Mesendoderm (in vitro differentiated cells): ENCODE data around the gene TGIF2. TPM values are rescaled to one million over a fixed set of nuclear protein-coding genes. Genes with fewer than 3 reads are reported as not detected.

Experiments
- DNase-seq: peaks from one replicate; pipeline ENCODE4 v3.0.0; 2013
- H2AK5ac ChIP-seq: 2 replicates; pipeline ENCODE4 v1.6.1; 2013; ENCODE audit warnings: low read length, inconsistent platforms
- H2BK120ac ChIP-seq: 2 replicates; pipeline ENCODE4 v1.6.1; 2013; ENCODE audit warnings: low read depth, mild to moderate bottlenecking, low read length, moderate library complexity, mixed read lengths
- H2BK15ac ChIP-seq: replicated peaks from 2 replicates; pipeline ENCODE4 v1.6.1; 2013; ENCODE audit warnings: low read depth, mild to moderate bottlenecking, moderate library complexity
- H2BK5ac ChIP-seq: 2 replicates; pipeline ENCODE4 v1.6.1; 2013; ENCODE audit warnings: low read length, inconsistent platforms
- H3K18ac ChIP-seq: 2 replicates; pipeline ENCODE4 v1.6.1; 2013; ENCODE audit warnings: mild to moderate bottlenecking, low read length, mixed read lengths
- H3K23ac ChIP-seq: one replicate; pipeline ENCODE4 v1.6.1; 2013; ENCODE audit warnings: low read length
- H3K27ac ChIP-seq: 2 replicates; pipeline ENCODE4 v1.5.1; 2013; ENCODE audit warnings: low read depth, mild to moderate bottlenecking, inconsistent platforms, low read length, moderate library complexity
- H3K27me3 ChIP-seq: 2 replicates; pipeline ENCODE4 v1.6.1; 2013; ENCODE audit warnings: low read length, control low read depth, mild to moderate bottlenecking, inconsistent platforms; ENCODE audit not compliant: insufficient read depth, poor library complexity
- H3K36me3 ChIP-seq: 2 replicates; pipeline ENCODE4 v1.6.1; 2013; ENCODE audit warnings: low read length, inconsistent platforms; ENCODE audit not compliant: control insufficient read depth, insufficient read depth
- H3K4ac ChIP-seq: one replicate; pipeline ENCODE4 v1.6.1; 2013; ENCODE audit warnings: low read depth, mild to moderate bottlenecking, low read length, moderate library complexity
- H3K4me1 ChIP-seq: 2 replicates; pipeline ENCODE4 v1.6.1; 2013; ENCODE audit warnings: low read depth, low read length, inconsistent platforms; ENCODE audit not compliant: control insufficient read depth
- H3K4me2 ChIP-seq: 2 replicates; pipeline ENCODE4 v1.6.1; 2013; ENCODE audit warnings: low read length
- H3K4me3 ChIP-seq: 2 replicates; pipeline ENCODE4 v1.5.1; 2013; ENCODE audit warnings: mild to moderate bottlenecking, low read length
- H3K56ac ChIP-seq: one replicate; pipeline ENCODE4 v1.6.1; 2013; ENCODE audit warnings: low read length
- H3K79me1 ChIP-seq: 2 replicates; pipeline ENCODE4 v1.6.1; 2013; ENCODE audit warnings: low read length, inconsistent platforms
- H3K79me2 ChIP-seq: 2 replicates; pipeline ENCODE4 v1.6.1; 2013; ENCODE audit warnings: mild to moderate bottlenecking, low read length; ENCODE audit not compliant: control insufficient read depth, insufficient read depth
- H3K9ac ChIP-seq: 2 replicates; pipeline ENCODE4 v1.6.1; 2013; ENCODE audit warnings: low read length, inconsistent platforms
- H4K5ac ChIP-seq: one replicate; pipeline ENCODE4 v1.6.1; 2013; ENCODE audit warnings: low read length
- H4K8ac ChIP-seq: one replicate; pipeline ENCODE4 v1.6.1; 2013; ENCODE audit warnings: low read depth, mild to moderate bottlenecking, control low read depth, low read length, moderate library complexity
- WGBS: extraction: QIAGEN DNeasy Blood & Tissue Kit; methylation state at CpG from one replicate; pipeline ENCODE4 v1.1.7; 2013; ENCODE audit warnings: low lambda C conversion rate, missing lambda C conversion rate; ENCODE audit not compliant: insufficient coverage; ENCODE audit errors: extremely low coverage; 5-methylcytosine and 5-hydroxymethylcytosine counted together
- polyA plus RNA-seq, 2 experiments: library from polyadenylated mRNA; stranded (reverse); fragments of 200-250 nt; gene quantifications; one replicate each; pipeline ENCODE4 v1.2.3, GENCODE V29; 2013

The TGIF2 gene
- 68.5 TPM for polyA plus RNA-seq (2013, experiment 1 of 2)
- 65.7 TPM for polyA plus RNA-seq (2013, experiment 2 of 2)

GRCh38 chr20:36573103-36573797, at the start of gene TGIF2:
TGIF2 (plus strand) TSS chr20:36573597; CDS start chr20:36578775, 5,178 bp downstream.
- Histone ChIP-seq H3K36me3 (no peaks in the 10 kb centered on the region), H3K23ac (peak within 1 kb of the TSS; percentile 66), H2BK120ac (peak within 1 kb of the TSS; percentile 79), H2AK5ac (peak within 1 kb of the TSS; percentile 78), H3K4ac (peak within 1 kb of the TSS; percentile 98), H3K79me1 (peaks cover 4% of the 10 kb centered on the region), H3K56ac (peak within 1 kb of the TSS; percentile 96), H3K18ac (peak within 1 kb of the TSS; percentile 99), H3K27me3 (no peaks in the 10 kb centered on the region), H2BK15ac (peak within 1 kb of the TSS; percentile 80), H3K9ac (peak within 1 kb of the TSS; percentile 92), H3K4me2 (peak within 1 kb of the TSS; percentile 97), H3K27ac (peak within 1 kb of the TSS; percentile 95), H3K79me2 (peaks cover 33% of the 10 kb centered on the region), H3K4me3 (peak within 1 kb of the TSS; percentile 82), H4K5ac (peak within 1 kb of the TSS; percentile 59), H4K8ac (peak within 1 kb of the TSS; percentile 95), H3K4me1 (peaks cover 7% of the 10 kb centered on the region), H2BK5ac (peak within 1 kb of the TSS; percentile 94)
- peak; percentile 97 for DNase-seq
- no CpG with 5 or more reads among the region's 80 CpGs for whole genome bisulfite sequencing

- Histone ChIP-seq H4K8ac (no peak overlapping the region), H3K36me3 (peaks cover 12% of the 10 kb centered on the region), H3K18ac (no peak overlapping the region), H3K4ac (no peak overlapping the region), H3K79me1 (no peaks in the 10 kb centered on the region), H2AK5ac (no peak overlapping the region), H3K79me2 (no peaks in the 10 kb centered on the region), H3K27me3 (no peaks in the 10 kb centered on the region), H3K27ac (no peak overlapping the region), H3K56ac (no peak overlapping the region), H2BK120ac (no peak overlapping the region), H3K4me1 (no peaks in the 10 kb centered on the region), H2BK15ac (no peak overlapping the region), H3K23ac (no peak overlapping the region), H4K5ac (no peak overlapping the region), H2BK5ac (no peak overlapping the region), H3K4me2 (no peak overlapping the region), H3K4me3 (no peak overlapping the region), H3K9ac (no peak overlapping the region)
- DNase-seq = no peak
- WGBS = no CpG with 5 or more reads among the region's 17 CpGs
Measured at GRCh38 chr20:36525620-36526365, 47.6 kb upstream of the TGIF2 start.

GRCh38 chr20:36526521-36527011, 46.8 kb upstream of the TGIF2 start:
- Histone ChIP-seq H2AK5ac (no peak overlapping the region), H3K36me3 (peaks cover 12% of the 10 kb centered on the region)
- no CpG with 5 or more reads among the region's 29 CpGs for WGBS

GRCh38 chr20:36527331-36528125, 45.9 kb upstream of the TGIF2 start:
- Histone ChIP-seq H3K23ac (no peak overlapping the region), H2BK15ac (no peak overlapping the region), H3K27me3 (no peaks in the 10 kb centered on the region), H3K4me1 (no peaks in the 10 kb centered on the region), H3K36me3 (peaks cover 12% of the 10 kb centered on the region), H4K5ac (no peak overlapping the region), H3K4ac (no peak overlapping the region), H3K79me2 (no peaks in the 10 kb centered on the region), H3K56ac (no peak overlapping the region), H3K79me1 (no peaks in the 10 kb centered on the region), H2BK120ac (no peak overlapping the region), H4K8ac (no peak overlapping the region), H2AK5ac (no peak overlapping the region), H3K4me2 (no peak overlapping the region), H3K4me3 (no peak overlapping the region), H3K18ac (no peak overlapping the region), H3K9ac (no peak overlapping the region), H2BK5ac (no peak overlapping the region), H3K27ac (no peak overlapping the region)
- DNase-seq = no peak
- no CpG with 5 or more reads among the region's 32 CpGs for WGBS

More at GRCh38 chr20:36526521-36527011, 46.8 kb upstream of the TGIF2 start:
- no peak overlapping the region for H3K4ac ChIP-seq
- H3K4me1 ChIP-seq = no peaks in the 10 kb centered on the region
- H3K4me3 ChIP-seq = no peak overlapping the region
- no peak overlapping the region for H2BK5ac ChIP-seq
- no peak overlapping the region for H3K9ac ChIP-seq
- H3K79me2 ChIP-seq = no peaks in the 10 kb centered on the region
- H3K79me1 ChIP-seq = no peaks in the 10 kb centered on the region
- no peak overlapping the region for H3K4me2 ChIP-seq
- no peak overlapping the region for H4K5ac ChIP-seq
- no peak overlapping the region for H2BK15ac ChIP-seq
- no peak overlapping the region for H3K23ac ChIP-seq
- DNase-seq = no peak
- H3K27ac ChIP-seq = no peak overlapping the region
- H4K8ac ChIP-seq = no peak overlapping the region
- H3K18ac ChIP-seq = no peak overlapping the region
- H3K56ac ChIP-seq = no peak overlapping the region
- H3K27me3 ChIP-seq = no peaks in the 10 kb centered on the region
- H2BK120ac ChIP-seq = no peak overlapping the region

GRCh38 chr20:36528176-36528874, 45.1 kb upstream of the TGIF2 start:
- no peak overlapping the region for H4K8ac ChIP-seq
- no peak overlapping the region for H3K9ac ChIP-seq
- H3K4me1 ChIP-seq = no peaks in the 10 kb centered on the region
- no peak overlapping the region for H3K23ac ChIP-seq
- H2BK5ac ChIP-seq = no peak overlapping the region
- DNase-seq = no peak
- H3K18ac ChIP-seq = no peak overlapping the region
- H3K4ac ChIP-seq = no peak overlapping the region
- WGBS = no CpG with 5 or more reads among the region's 18 CpGs
- H3K4me3 ChIP-seq = no peak overlapping the region
- H3K4me2 ChIP-seq = no peak overlapping the region
- H4K5ac ChIP-seq = no peak overlapping the region
- no peaks in the 10 kb centered on the region for H3K79me2 ChIP-seq
- no peaks in the 10 kb centered on the region for H3K27me3 ChIP-seq
- no peak overlapping the region for H2BK15ac ChIP-seq
- peaks cover 12% of the 10 kb centered on the region for H3K36me3 ChIP-seq
- H2AK5ac ChIP-seq = no peak overlapping the region
- H3K79me1 ChIP-seq = no peaks in the 10 kb centered on the region
- H3K56ac ChIP-seq = no peak overlapping the region
- no peak overlapping the region for H3K27ac ChIP-seq
- H2BK120ac ChIP-seq = no peak overlapping the region
